NK-92 (cell line): Measurements from ENCODE around the gene DEDD2.
"Not testable (repeated sequence)": the region's sequence is repeated elsewhere in the genome, so short reads cannot be mapped to it uniquely, and the experiment has no call there.

Experiments
- DNase-seq: peaks from one replicate; lab custom pipeline; 2025; ENCODE audit not compliant: unreplicated experiment; lab: John Stamatoyannopoulos, UW

Gene DEDD2

DNA sequence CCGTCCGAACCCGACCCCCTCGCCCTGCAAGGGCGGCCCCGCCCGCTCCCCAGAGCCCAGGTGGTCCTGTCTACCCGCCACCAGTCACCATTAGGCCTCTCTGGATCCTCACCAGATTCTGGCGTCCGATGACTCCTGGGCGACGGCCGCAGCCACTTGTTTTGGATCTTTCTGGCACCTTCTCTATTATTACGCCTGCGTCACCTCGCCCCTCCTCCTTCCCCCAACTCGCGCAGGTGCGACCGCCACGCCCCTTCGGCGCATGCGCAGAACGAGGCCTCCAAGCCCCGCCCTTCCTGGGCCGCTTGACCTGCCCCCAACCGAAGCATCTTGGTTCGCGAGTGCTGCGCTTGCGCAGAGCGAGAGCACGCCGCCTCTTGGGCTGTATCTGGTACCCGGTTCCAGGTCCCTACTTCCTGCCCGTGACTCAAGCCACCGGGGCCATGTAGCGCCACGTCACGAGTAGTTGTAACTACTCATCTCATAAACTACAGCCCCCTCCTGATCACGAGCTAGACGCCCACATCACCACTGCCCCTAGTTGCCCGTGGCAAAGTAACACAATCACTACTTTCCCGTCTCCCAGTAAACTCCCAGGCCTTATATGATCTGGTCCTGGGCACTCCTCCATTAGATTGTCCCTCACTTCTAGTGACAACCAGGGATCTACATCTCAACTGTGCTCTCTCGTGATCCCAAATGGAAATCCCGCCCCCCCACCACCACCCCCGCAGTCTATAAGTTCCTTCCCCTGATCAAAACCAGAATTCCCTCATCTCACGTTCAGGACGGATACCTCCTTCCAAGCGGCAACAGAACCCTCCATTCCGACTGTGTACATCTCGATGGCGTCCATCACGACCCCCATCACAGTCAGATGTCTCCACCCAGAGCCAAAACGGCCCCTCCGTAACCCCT lies at the start of gene DEDD2:
Gene DEDD2, minus strand, starts transcription at position 158 of the 918 bp plus-strand sequence. CDS start 670 bp downstream, outside the sequence.
- DNase-seq: peak; percentile 93

- not testable (repeated sequence) for DNase-seq
Measured at GRCh38 chr19:42266928-42267603, 49.6 kb upstream of the DEDD2 start.

DNA sequence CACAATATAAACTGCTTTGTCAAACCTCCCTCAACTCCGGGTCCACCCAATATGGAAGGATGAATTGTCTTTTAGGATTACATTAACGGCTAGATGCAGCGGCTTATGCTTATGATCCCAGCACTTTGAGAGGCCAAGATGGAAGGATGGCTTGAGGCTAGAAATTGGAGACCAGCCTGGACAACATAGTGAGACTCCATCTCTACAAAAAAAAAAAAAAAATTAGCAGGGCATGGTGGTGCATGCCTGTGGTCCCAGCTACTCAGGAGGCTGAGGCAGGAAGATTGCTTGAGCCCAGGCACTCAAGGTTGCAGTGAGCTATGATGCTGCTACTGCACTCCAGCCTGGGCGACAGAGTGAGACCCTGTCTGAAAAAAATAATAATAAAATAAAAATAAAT lies 48.6 kb upstream of the DEDD2 start:
- not testable (repeated sequence) for DNase-seq

DNA sequence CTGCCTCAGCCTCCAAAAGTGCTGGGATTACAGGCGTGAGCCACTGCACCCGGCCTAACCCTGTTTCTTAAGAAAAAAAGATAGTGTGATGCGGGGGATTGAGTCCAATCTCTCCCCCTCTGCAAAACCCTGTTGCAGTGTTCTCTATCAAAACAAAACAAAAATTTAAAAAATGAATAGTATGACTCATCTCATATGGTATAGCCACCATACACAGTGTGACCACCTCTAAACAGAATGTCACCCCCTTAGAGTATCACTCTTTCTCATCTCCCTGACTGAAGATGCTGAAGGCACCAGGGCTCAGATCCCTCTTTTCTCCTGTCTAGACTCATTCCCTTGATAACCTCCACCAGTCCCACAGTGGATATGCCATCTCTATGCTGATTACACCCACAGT lies 44.3 kb upstream of the DEDD2 start:
- no peak for DNase-seq

DNA sequence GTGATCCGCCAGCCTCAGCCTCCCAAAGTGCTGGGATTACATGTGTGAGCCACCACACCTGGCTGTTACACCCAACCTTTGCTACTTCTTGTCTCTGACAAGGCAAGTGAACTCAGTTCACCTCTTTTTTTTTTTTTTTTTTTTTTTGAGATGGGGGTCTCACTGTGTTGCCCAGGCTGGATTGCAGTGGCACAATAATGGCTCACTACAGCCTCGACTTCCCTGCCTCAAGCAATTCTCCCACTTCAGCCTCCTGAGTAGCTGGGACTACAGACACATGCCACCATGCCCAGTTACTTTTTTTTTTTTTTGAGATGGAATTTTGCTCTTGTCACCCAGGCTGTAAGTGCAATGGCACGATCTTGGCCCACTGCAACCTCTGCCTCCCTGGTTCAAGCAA lies 40.4 kb upstream of the DEDD2 start:
- not testable (repeated sequence) for DNase-seq

- DNase-seq: no peak
Measured at GRCh38 chr19:42255766-42256745, 38.6 kb upstream of the DEDD2 start.

DNA sequence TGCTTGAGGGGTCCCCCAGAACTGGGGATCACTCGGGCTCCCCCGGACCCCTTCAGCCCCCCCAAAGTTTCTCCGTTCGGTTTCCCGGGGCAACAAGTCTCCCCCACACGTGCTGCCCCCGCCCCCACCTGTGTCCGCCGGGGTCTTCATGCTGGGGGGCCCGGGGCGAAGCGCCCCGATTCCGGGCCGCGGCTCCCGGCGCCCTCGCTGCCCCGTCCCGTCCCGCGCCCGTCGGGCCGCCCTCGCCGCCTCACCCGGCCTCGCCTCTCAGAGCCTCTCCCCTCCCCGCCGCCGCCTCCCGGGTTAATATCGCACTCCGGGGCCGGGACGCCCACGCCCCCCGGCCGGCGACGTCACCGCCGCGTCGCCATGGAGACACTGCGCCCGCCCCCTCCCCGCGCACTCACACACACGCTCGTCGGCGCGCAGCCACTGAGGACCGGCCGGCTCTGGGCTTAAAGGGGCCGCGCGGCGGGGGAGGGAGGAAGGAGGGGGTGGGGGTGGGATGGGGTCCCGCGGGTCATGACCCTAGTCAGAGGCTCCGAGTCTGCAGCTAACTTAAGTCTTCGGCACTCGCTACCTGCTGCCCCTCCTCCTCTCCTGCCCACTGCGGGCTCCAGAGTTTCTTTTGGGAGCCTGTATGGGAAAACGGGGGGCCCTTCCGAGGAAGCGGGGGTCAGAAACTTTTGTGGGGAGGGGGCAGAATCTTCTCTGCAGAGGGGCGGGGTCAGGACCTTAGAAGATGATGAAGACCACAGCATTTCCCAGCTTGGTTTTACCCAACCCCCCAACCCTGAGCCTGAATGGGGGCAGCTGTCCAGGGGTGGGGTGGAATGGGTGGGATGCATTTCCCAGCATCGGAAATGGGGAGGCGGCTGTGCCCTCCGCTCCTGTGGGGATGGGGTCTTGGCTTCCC lies 37.6 kb upstream of the DEDD2 start, which contains the start of gene ERF:
Gene ERF, minus strand, starts transcription at position 279 of the 916 bp plus-strand sequence. Its CDS starts 129 bp downstream, at position 150.
- DNase-seq: peak; percentile 44

GRCh38 chr19:42254089-42254849 lies 36.8 kb upstream of the DEDD2 start:
- DNase-seq: no peak

GRCh38 chr19:42253245-42254088 lies 36.0 kb upstream of the DEDD2 start:
- no peak for DNase-seq

- DNase-seq: no peak
Measured at GRCh38 chr19:42252365-42253244, 35.1 kb upstream of the DEDD2 start.

DNA sequence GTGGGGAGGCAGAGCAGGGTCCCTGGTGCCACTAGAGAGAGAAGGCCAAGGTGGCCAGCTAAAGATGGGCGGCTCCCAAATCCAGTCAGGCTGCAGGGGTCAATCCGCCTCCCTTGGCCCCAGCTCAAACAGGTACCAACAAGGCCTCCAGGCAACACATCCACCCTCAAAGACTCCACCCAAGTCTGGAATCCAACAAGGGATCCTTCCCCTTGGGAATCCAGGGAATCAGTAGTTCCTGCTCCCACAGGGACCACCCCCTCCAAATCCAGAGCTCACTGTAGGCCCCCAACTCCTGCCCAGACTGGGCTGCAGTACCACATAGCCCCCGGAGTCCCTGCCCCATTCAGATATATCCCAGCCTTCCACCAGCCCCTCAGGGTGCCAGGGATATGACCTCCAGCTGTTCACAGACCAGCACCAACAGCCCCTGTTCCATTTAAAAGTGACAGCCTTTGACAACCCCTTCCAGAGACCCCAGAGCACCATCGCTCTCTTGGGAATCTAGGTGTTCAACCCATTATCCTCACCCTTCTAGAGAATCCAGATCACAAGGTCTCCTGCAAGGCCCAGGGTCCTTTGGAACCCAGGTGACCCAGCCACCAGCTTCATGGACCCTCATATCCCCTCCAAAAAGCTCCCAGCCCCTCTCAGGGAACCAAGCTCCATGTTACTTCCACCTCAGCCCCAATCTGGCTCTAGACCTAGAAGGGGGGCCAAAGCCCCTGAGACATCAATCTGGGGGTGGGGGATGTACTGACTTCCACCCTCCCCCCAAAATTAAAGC lies 34.3 kb upstream of the DEDD2 start:
- no peak for DNase-seq

DNA sequence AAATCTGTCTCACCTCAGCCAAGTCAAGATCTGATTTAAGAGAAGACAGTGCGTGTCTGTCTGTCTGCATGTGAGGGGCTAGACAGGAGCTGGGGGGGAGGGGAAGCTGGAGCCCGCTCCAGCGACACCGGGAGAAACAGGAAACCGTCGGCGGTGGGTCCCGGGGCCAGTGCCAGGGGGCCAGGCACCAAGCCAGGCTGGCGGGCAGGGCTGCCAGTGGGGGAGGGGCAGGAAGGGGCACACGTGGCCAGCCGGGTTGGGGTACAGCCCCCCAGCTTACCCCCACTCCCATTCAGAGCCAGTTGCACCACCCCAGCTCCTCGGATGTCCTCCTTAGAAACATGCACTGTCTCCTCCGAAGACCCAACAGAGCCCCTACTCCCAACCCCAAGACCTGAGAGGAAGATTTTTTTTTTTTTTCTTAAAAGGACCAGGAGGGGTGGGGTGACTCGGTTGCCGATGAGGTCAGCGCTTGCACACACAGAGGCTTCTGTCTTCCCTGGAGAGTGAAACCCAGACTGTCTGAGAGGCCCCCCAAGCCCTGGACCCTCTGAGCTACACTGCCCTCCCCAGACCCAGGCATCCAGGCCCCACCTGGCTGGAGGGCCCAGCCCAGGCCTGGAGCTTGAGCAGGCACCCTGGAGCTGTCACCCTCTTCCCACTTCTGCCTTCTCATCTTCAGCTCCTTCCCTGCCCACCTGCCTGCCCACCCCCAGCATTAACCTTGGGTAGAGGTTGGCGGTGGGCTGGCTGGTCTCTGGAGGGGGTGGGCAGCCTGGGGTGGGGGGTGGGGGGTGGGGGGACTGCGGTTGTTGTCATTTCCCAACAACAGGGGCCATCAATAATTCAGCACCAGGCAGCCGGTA lies 33.4 kb upstream of the DEDD2 start:
- no peak for DNase-seq

GRCh38 chr19:42250183-42250665 lies 32.7 kb upstream of the DEDD2 start:
- DNase-seq: no peak

DNA sequence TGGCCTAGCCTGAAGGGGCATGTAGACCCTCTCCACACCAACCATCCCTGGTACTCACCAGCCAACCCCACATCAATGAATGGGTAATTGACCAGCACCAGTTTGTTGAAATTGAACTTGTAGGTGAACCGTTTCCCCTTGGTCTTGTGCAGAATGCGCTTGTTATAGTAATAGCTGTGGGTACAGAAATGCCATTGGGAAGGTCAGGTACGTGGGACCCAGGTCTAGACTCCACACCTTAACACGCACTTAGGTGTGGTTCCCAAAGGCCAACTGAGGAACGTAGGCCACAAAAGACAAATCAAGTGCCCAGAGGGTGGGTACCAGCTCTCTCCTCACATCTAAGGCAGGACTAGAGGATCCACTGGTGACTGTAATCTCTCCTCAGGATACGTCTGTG lies 32.3 kb upstream of the DEDD2 start:
- no peak for DNase-seq

DNA sequence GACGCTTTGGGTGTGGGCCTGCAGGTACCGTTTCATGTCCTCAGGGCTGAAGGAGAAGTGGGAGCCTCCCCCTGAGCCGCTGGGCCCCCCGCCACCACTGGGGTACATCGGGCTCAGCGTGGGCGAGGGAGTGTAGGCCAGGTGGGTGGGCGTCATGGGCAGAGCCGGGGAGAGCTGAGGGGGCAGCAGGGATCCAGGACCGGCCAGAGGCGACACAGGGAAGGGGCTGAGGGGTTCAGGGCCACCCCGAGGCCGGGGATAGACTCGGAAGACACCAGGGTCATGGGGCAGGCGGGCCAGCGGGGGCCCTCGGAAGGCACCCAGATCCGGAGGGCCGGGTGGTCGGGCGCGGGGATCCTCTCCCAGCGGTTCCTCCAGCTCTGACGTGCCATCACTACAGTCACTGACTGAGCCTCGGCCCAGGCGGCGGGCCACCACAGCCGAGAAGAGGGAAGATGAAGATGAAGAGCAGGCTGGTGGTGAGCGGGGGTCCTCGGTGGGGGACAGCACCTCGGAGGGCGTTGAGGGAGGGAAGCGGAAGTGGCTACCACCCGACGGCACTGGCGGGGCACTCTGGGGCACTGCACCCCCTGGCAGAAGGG lies 31.8 kb upstream of the DEDD2 start:
- DNase-seq: no peak
